ENCODE data around the gene NTRK3. TPM values are rescaled to one million over a fixed set of nuclear protein-coding genes. Genes with fewer than 3 reads are reported as not detected.

NTRK3 gene
- total RNA-seq, 1 donor from 2014 or later: under 0.01 TPM

- no peak for DNase-seq (ENCODE audit: low read depth)
Measured at GRCh38 chr15:88124199-88124598, 132.3 kb downstream of the NTRK3 start.

- DNase-seq (ENCODE audit: low read depth): no peak
Measured at GRCh38 chr15:88121968-88122530, 134.5 kb downstream of the NTRK3 start.

GRCh38 chr15:88120026-88120425 lies 136.5 kb downstream of the NTRK3 start:
- no peak for DNase-seq (ENCODE audit: low read depth)

- DNase-seq (ENCODE audit: low read depth): no peak
Measured at GRCh38 chr15:88118741-88119140, 137.8 kb downstream of the NTRK3 start.

- no peak for DNase-seq (ENCODE audit: low read depth)
Measured at GRCh38 chr15:88118035-88118434, 138.5 kb downstream of the NTRK3 start.

GRCh38 chr15:88115486-88116152 lies 140.9 kb downstream of the NTRK3 start:
- DNase-seq (ENCODE audit: low read depth): no peak

GRCh38 chr15:88113613-88114308 lies 142.8 kb downstream of the NTRK3 start:
- no peak for DNase-seq (ENCODE audit: low read depth)

GRCh38 chr15:88108991-88109390 lies 147.5 kb downstream of the NTRK3 start:
- no peak for DNase-seq (ENCODE audit: low read depth)

GRCh38 chr15:88108477-88108876 lies 148.1 kb downstream of the NTRK3 start:
- no peak for DNase-seq (ENCODE audit: low read depth)

- no peak for DNase-seq (ENCODE audit: low read depth)
Measured at GRCh38 chr15:88106074-88106473, 150.5 kb downstream of the NTRK3 start.

- no peak for DNase-seq (ENCODE audit: low read depth)
Measured at GRCh38 chr15:88104357-88104756, 152.2 kb downstream of the NTRK3 start.

- no peak for DNase-seq (ENCODE audit: low read depth)
Measured at GRCh38 chr15:88100181-88100580, 156.4 kb downstream of the NTRK3 start.

- DNase-seq (ENCODE audit: low read depth): no peak
Measured at GRCh38 chr15:88098361-88098760, 158.2 kb downstream of the NTRK3 start.

- DNase-seq (ENCODE audit: low read depth): no peak
Measured at GRCh38 chr15:88091444-88092016, 165.0 kb downstream of the NTRK3 start.

- DNase-seq (ENCODE audit: low read depth): no peak
Measured at GRCh38 chr15:88090481-88091011, 166.0 kb downstream of the NTRK3 start.

- no peak for DNase-seq (ENCODE audit: low read depth)
Measured at GRCh38 chr15:88089731-88090130, 166.8 kb downstream of the NTRK3 start.

- no peak for DNase-seq (ENCODE audit: low read depth)
Measured at GRCh38 chr15:88089024-88089620, 167.4 kb downstream of the NTRK3 start.

GRCh38 chr15:88083811-88084760 lies 172.5 kb downstream of the NTRK3 start:
- DNase-seq (ENCODE audit: low read depth): no peak

- no peak for DNase-seq (ENCODE audit: low read depth)
Measured at GRCh38 chr15:88080616-88081015, 175.9 kb downstream of the NTRK3 start.

GRCh38 chr15:88077296-88078020 lies 179.1 kb downstream of the NTRK3 start:
- no peak for DNase-seq (ENCODE audit: low read depth)
